Epidermal melanocyte (primary cell): Measurements from ENCODE around the gene PROK1.
A peak's percentile ranks its signal among the peaks of the same experiment; 100 is the strongest.

ENCODE experiments used
- DNase-seq: peaks from one replicate; pipeline ENCODE4 v3.0.0; 2011; ENCODE audit warnings: low spot score; ENCODE audit not compliant: insufficient read length

The PROK1 gene

GRCh38 chr1:110488161-110488560 is 37.2 kb downstream of the PROK1 start:
- no peak for DNase-seq

DNA sequence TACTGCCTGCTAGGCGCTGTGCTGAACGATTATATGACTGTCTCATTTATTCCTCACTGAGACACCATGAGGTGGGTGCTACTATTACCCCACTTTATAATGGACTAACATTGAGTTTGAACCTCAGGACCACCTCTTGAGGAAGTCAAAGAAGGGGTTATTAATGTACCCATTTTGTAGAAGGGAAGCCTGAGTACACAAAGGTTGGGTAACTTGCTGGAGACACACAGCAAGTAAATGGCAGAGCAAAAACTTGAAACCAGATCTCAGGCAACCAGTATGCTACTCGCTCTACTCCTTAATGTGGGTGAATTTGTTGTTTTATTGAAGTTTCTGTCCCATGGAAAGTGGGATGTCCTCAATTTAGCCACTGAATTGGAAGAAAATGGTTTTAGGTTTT is 37.9 kb downstream of the PROK1 start:
- DNase-seq = no peak

GRCh38 chr1:110489406-110489805 is 38.5 kb downstream of the PROK1 start:
- DNase-seq = no peak

- DNase-seq = no peak
Measured at GRCh38 chr1:110489973-110490542, 39.1 kb downstream of the PROK1 start.

DNA sequence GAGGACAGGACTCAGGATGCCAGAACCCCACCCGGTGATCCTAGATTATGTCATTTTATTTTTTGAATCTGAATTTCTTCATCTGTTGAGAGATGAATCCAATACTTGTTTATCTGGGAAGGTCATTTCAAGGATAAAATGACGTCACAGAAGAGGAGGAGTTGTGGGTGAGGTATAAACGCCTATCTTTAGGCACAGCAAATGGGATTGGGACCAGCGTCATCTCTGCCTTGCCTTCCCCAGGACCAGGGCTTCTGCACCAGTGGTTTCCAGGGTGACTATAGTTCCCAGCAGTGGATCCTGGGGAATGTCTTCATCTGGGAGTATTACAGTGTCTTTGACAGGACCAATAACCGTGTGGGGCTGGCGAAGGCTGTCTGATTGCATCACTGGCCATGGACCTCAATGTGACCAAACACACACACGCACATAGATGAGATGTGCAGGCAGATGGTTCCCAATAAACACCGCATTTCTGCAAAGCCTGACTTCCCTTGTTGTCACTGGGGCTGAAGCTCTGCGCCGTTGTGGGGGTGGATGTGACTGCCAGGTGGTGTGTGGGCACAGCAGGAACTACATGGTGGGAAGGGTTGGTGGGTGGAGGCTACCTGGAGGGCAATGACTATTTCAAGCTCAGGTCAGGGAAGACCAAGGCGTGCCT is 40.0 kb downstream of the PROK1 start:
- DNase-seq = no peak

GRCh38 chr1:110492573-110492972 is 41.6 kb downstream of the PROK1 start:
- no peak for DNase-seq

DNA sequence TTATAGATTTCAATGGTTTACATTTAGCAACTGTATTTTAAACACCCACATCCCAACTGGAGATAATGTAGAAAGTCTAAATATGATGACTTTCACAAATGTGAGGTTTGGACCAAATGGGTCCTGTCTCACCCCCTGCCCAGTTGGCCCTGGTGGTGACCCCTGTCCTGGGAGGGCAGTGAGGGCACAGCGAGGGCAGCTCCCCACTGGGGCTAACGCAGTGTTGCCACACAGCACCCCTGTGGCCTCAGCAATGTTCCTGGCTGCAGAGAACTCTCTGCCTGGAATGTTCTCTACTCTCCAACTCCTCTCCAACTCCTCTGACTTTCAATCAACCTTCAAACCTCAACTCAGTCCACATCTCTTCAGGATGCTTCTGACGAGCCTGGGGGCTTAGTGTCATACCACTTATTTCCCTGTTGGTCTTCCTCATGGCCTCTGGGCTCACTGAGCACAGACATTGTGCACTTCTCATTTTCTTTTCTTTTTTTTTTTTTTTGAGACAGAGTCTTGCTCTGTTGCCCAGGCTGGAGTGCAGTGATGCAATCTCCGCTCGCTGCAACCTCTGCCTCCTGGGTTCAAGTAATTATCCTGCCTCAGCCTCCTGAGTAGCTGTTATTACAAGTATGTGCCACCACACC is 42.2 kb downstream of the PROK1 start:
- DNase-seq = no peak

DNA sequence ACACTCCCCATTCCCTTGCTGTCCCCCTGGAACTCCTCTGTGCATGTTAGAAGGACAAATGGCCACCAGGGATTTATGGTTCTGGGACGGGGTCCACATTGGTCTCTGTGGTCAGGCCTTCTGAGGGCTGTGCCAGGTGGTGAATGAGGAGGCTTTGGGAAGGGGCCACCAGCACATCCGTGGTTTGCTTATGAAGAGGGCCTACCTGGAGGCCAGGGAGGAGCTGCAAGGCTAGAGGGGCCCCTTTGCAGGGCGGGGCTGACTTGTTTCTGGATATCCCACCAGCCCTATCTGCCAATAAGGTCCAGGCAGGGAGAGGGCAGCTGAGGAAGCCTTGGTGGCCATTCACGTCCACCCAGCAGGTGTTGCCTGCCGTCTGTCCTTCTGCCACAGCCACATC is 43.1 kb downstream of the PROK1 start:
- DNase-seq = no peak

DNA sequence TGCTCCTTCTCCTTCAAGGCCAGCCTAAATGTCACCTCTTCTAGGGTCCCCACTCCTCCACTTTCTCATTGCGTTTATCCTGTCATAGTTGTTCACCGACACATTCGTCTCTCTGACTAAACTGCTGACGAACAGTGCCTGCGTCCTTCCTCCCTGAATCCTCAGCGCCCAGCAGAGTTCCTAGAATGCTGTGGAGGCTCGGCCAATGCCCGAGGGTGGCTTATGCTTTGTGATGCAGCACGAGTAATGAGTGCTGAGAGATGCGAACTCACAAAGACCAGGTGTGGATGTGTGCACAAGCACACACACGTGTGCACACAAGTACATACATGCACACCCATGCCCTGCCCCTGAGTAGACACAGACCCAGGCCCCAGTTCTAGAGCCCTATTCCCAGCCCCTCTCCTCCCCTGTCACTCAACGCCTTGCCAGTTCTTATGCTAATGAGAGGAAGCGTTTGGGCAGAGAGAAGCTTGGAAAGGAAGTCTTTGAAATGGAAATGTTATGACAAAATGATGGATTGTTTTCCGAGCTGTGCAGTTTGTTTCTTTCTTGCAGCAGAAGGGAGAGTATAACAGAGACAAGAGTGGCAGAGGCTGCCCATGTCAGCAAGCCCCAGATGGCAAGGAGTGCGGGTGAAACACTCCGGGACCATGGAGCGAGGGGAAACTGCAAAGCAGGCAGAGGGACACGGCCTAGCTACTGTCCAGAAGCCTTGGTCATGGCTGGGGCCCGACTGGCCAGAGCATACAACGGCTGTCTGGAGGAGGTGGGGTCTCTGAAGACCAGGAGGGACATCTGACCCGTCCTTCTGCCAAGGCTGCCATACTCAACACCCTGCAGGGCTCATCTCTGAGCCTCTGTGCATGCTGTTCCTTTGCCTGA is 43.8 kb downstream of the PROK1 start:
- no peak for DNase-seq

DNA sequence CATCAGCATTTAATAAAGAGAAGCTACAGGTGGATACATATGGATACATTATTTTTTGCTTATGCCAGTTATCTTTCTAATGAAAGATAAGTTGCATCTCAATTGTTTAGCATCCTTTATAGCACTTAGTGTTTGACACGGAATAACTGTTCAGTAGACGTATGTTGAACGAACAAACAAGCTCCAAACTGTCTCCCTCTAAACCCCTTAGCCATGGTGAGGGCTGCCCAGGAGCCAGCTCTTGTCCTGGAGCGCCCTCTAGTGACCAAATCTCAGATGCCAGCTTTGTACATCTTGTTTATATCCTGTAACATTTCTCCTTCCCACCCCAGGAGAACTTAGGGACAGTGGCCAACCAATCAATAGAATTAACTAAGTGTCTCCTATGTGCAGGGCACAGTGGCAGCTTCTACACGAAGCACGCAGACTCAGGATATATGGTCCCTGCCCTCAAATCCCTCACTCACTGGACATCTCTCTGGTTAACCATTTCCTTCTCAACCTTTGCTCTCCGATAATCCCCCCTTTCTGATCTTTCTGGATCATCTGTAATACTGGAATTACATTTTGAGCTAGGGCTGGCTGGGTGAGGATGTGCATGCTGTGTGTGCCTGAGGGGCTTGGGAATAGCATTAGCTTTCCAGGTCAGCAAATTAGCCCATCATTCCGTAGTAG is 45.1 kb downstream of the PROK1 start:
- peak; percentile 95 for DNase-seq

DNA sequence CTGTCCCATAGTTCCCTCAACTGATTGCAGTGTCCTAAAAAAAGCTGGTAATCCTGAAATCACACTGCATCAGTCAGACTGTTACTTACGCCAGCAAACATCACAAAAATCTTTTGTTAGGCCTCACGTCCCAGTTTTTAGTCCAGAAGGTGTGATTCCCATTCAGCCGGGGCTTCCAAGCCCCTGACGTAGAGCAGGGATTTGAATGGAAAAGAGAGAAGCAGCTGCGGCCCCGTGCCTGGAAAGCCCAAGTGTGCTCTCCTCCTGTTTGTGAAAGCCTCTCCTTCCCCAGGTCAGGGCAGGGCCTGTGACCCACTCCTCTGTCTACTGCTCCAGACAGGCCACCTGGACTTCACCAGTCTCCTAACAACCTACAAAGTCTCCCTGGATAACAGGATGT is 47.3 kb downstream of the PROK1 start:
- no peak for DNase-seq

- no peak for DNase-seq
Measured at GRCh38 chr1:110501488-110502132, 50.7 kb downstream of the PROK1 start.

DNA sequence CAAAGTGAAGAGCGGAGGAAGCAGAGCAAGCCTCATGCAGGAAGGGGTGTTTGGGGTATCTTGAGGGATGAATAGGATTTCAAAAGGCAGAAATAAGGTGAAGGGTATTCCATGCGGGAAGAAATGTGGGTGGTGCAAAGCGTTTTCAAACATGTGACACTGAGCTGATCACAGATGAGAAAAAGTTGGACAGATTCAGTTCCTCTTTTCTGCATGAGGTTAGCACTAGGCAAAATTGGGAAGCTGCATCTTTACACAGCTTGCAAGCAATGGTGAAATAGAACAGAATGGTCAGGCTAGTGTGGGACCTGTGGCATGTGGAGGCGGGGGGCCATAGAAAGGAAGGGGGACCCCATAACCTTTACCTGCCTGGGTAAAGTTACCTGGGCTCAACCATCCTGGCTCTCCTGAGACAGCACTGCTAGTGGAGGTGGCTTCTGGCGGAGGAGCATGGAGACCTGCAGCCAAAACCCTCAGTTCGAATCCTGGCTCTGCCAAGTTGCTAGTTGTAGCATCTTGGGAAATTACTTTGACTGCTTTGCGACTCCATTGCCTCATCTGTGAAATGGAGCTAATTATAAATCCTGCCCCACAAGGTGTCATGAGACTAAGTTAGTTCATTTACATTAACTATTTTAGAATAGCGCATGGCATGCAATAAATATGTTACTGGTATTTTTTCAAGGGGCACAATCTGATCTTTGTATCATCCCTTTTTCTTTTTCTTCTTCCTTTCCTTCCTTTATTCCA is 51.6 kb downstream of the PROK1 start:
- no peak for DNase-seq

GRCh38 chr1:110503471-110503870 is 52.5 kb downstream of the PROK1 start:
- no peak for DNase-seq

GRCh38 chr1:110504226-110504625 is 53.3 kb downstream of the PROK1 start:
- DNase-seq = no peak

DNA sequence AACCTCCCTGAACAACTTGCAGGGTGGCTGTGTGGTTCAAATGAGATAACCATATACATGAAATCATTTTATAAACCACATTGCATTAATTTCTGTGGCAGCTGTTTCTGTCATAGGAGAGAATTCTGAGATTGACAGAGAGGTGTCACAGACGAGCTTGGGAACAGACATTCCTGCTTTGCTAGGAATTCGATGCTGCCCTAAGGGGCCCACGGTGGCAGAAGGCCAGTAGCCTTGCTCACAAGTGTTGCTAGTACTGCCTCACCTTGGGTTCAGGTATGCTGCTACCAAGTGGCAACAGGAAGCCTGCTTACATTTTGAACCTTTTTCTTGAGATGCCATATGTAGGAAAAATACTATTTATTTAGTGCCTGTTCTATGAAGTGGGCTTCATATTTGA is 54.6 kb downstream of the PROK1 start:
- DNase-seq = no peak

DNA sequence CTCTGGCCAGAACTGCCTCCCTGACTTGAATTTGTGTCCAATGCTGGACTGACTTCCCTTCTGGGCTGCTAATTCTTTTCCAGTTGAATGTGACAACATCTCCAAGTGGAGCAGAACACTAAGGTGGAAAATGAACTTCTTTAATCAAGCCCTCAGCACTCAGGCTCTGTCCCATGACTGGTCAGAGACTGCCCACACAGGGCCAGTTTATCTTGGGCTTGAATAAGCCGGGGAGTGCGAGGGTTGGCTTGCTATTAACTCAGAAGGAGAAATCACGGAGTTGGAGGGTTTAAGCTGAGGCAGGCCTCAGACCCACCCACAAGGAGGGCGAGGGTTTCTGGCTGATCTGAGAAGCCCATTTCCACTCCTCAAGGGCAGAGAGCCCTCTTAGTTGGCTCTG is 55.6 kb downstream of the PROK1 start:
- no peak for DNase-seq
